ENCODE results near the gene TRAF3.
"Not testable (repeated sequence)": the region's sequence is repeated elsewhere in the genome, so short reads cannot be mapped to it uniquely, and the experiment has no call there.

TRAF3 gene

GRCh38 chr14:102889615-102890014 lies 112.4 kb downstream of the TRAF3 start:
- DNase-seq (ENCODE audit: low read depth in 2 of 2) = no peak

GRCh38 chr14:102891111-102891510 lies 113.9 kb downstream of the TRAF3 start:
- no peak for DNase-seq (ENCODE audit: low read depth in 2 of 2)

GRCh38 chr14:102891556-102891955 lies 114.3 kb downstream of the TRAF3 start:
- DNase-seq (ENCODE audit: low read depth in 2 of 2) = no peak

- no peak for DNase-seq (ENCODE audit: low read depth in 2 of 2)
These were observed 115.4 kb downstream of the TRAF3 start for GRCh38 chr14:102892651-102893050.

GRCh38 chr14:102893452-102893851 lies 116.2 kb downstream of the TRAF3 start:
- DNase-seq (ENCODE audit: low read depth in 2 of 2) = no peak

- DNase-seq (ENCODE audit: low read depth in 2 of 2) = not testable (repeated sequence)
These were observed 119.5 kb downstream of the TRAF3 start for GRCh38 chr14:102896735-102897134.

GRCh38 chr14:102897299-102898027 lies 120.2 kb downstream of the TRAF3 start:
- DNase-seq (ENCODE audit: low read depth in 2 of 2) = no peak

- DNase-seq (ENCODE audit: low read depth in 2 of 2) = no peak
These were observed 121.0 kb downstream of the TRAF3 start for GRCh38 chr14:102898298-102898697.

GRCh38 chr14:102898776-102899515 lies 121.7 kb downstream of the TRAF3 start:
- no peak for DNase-seq (ENCODE audit: low read depth in 2 of 2)

- no peak for DNase-seq (ENCODE audit: low read depth in 2 of 2)
These were observed 122.3 kb downstream of the TRAF3 start for GRCh38 chr14:102899516-102899900.

GRCh38 chr14:102900631-102901571 lies 123.7 kb downstream of the TRAF3 start:
- no peak for DNase-seq (ENCODE audit: low read depth in 2 of 2)

- DNase-seq (ENCODE audit: low read depth in 2 of 2) = no peak
These were observed 124.4 kb downstream of the TRAF3 start for GRCh38 chr14:102901633-102902032.

- DNase-seq (ENCODE audit: low read depth in 2 of 2) = no peak
These were observed 124.8 kb downstream of the TRAF3 start for GRCh38 chr14:102902086-102902485.

GRCh38 chr14:102902523-102903247 lies 125.4 kb downstream of the TRAF3 start:
- DNase-seq (ENCODE audit: low read depth in 2 of 2) = no peak

- DNase-seq (ENCODE audit: low read depth in 2 of 2) = no peak
These were observed 126.1 kb downstream of the TRAF3 start for GRCh38 chr14:102903248-102903888.

- DNase-seq (ENCODE audit: low read depth in 2 of 2) = no peak
These were observed 126.8 kb downstream of the TRAF3 start for GRCh38 chr14:102903889-102904512.

- DNase-seq (ENCODE audit: low read depth in 2 of 2) = no peak
These were observed 128.2 kb downstream of the TRAF3 start for GRCh38 chr14:102905116-102906108.

- no peak for DNase-seq (ENCODE audit: low read depth in 2 of 2)
These were observed 129.5 kb downstream of the TRAF3 start for GRCh38 chr14:102906616-102907302.
